H1 (cell line): Measurements from ENCODE around the gene RGS7BP. TPM values are rescaled to one million over a fixed set of nuclear protein-coding genes. Genes with fewer than 3 reads are reported as not detected.

Experiments used
- CBX5 ChIP-seq: fragments of 300-800, 300-1000 bp; sonication (generic); IDR thresholded peaks from 2 replicates; pipeline ENCODE4 v1.7.1; 2016; ENCODE audit warnings: antibody characterized with exemption, low read length, low read depth
- CREB1 ChIP-seq: IDR thresholded peaks from 2 replicates; pipeline ENCODE4 v1.6.1; 2012; ENCODE audit warnings: inconsistent platforms
- CTBP2 ChIP-seq: IDR thresholded peaks from 2 replicates; pipeline ENCODE4 v1.7.0; 2011; ENCODE audit warnings: borderline replicate concordance, mild to moderate bottlenecking, moderate library complexity, mixed read lengths, low read length; ENCODE audit not compliant: insufficient read depth, insufficient read length
- HDAC6 ChIP-seq: IDR thresholded peaks from one replicate; pipeline ENCODE4 v1.7.1; 2012; ENCODE audit warnings: low read depth, mild to moderate bottlenecking, inconsistent platforms, low read length, moderate library complexity
- MAFK ChIP-seq: IDR thresholded peaks from 2 replicates; pipeline ENCODE4 v1.6.1; 2012; ENCODE audit warnings: low read depth, mild to moderate bottlenecking, improper control_type of control experiment, low read length
- SIRT6 ChIP-seq: IDR thresholded peaks from one replicate; pipeline ENCODE4 v1.7.1; 2012; ENCODE audit warnings: low read length, inconsistent platforms
- SUZ12 ChIP-seq: fragments of 200-600 bp; sonication (generic); IDR thresholded peaks from 2 replicates; pipeline ENCODE4 v1.6.1; 2012; ENCODE audit warnings: mild to moderate bottlenecking, inconsistent platforms, low read length, moderate library complexity, mixed read lengths
- TAF1 ChIP-seq: IDR thresholded peaks from 2 replicates; pipeline ENCODE4 v1.6.1; 2011; ENCODE audit warnings: mild to moderate bottlenecking, low read depth, low read length
- TBP ChIP-seq: IDR thresholded peaks from 2 replicates; pipeline ENCODE4 v1.6.1; 2011; ENCODE audit warnings: low read depth, low read length, improper control_type of control experiment
- polyA plus RNA-seq, 7 experiments: library from polyadenylated mRNA; depleted of rRNA in 3 of 7; stranded (reverse) in 5 of 7; unstranded in 2 of 7; fragments of >200 nt in 5 of 7; fragments of 200-250 nt in 2 of 7; gene quantifications; 1 replicate in 5 of 7; 2 replicates in 1 of 7; 4 replicates in 1 of 7; pipeline versions ENCODE4 v1.2.1 to v1.2.3, GENCODE V29; 2011 to 2013; ENCODE audit warnings: missing spikeins in 2 of 7, mixed read lengths in 2 of 7
- total RNA-seq: library from RNA; stranded (reverse); fragmentation: NEBNext Ultra II Directional; extraction: Animal tissue kit (Norgen Biotek cat#: 25700); gene quantifications from 2 replicates; pipeline ENCODE4 v1.2.1, GENCODE V29; 2021
- TF ChIP-seq, protein P1 (sequence below): fragments of 300-600 bp; sonication (generic); IDR thresholded peaks from 2 replicates; pipeline ENCODE4 v1.7.1; 2012; ENCODE audit warnings: low read length, moderate library complexity, mild to moderate bottlenecking, inconsistent platforms; ENCODE audit not compliant: insufficient replicate concordance
- TF ChIP-seq, protein P2 (sequence below): IDR thresholded peaks from 2 replicates; pipeline ENCODE4 v1.6.1; 2012; ENCODE audit warnings: inconsistent platforms

The RGS7BP gene
- total and polyA plus RNA-seq, 2 of the 8 experiments (the other 6 are each of a cell fraction or from before 2014, with no cell fraction given), result 0.65 to 2.3 TPM

DNA sequence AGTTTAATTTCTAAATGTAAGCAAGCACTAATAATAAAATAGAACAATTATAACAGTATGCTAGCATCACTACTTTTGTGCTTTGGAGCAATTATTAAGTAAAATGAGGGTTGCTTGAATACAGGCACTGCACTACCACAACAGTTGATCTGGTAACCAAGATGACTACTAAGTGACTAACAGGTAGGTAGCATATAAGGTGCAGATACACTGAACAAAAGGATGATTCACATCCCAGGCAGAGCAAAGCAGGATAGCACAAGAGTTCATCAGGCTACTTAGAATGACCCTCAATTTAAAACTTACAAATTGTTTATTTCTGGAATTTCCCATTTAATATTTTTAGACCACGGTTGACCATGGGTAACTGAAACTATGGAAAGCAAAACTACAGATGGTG, 48.0 kb upstream of the RGS7BP start (continued):
- TF ChIP-seq, protein P1, sequence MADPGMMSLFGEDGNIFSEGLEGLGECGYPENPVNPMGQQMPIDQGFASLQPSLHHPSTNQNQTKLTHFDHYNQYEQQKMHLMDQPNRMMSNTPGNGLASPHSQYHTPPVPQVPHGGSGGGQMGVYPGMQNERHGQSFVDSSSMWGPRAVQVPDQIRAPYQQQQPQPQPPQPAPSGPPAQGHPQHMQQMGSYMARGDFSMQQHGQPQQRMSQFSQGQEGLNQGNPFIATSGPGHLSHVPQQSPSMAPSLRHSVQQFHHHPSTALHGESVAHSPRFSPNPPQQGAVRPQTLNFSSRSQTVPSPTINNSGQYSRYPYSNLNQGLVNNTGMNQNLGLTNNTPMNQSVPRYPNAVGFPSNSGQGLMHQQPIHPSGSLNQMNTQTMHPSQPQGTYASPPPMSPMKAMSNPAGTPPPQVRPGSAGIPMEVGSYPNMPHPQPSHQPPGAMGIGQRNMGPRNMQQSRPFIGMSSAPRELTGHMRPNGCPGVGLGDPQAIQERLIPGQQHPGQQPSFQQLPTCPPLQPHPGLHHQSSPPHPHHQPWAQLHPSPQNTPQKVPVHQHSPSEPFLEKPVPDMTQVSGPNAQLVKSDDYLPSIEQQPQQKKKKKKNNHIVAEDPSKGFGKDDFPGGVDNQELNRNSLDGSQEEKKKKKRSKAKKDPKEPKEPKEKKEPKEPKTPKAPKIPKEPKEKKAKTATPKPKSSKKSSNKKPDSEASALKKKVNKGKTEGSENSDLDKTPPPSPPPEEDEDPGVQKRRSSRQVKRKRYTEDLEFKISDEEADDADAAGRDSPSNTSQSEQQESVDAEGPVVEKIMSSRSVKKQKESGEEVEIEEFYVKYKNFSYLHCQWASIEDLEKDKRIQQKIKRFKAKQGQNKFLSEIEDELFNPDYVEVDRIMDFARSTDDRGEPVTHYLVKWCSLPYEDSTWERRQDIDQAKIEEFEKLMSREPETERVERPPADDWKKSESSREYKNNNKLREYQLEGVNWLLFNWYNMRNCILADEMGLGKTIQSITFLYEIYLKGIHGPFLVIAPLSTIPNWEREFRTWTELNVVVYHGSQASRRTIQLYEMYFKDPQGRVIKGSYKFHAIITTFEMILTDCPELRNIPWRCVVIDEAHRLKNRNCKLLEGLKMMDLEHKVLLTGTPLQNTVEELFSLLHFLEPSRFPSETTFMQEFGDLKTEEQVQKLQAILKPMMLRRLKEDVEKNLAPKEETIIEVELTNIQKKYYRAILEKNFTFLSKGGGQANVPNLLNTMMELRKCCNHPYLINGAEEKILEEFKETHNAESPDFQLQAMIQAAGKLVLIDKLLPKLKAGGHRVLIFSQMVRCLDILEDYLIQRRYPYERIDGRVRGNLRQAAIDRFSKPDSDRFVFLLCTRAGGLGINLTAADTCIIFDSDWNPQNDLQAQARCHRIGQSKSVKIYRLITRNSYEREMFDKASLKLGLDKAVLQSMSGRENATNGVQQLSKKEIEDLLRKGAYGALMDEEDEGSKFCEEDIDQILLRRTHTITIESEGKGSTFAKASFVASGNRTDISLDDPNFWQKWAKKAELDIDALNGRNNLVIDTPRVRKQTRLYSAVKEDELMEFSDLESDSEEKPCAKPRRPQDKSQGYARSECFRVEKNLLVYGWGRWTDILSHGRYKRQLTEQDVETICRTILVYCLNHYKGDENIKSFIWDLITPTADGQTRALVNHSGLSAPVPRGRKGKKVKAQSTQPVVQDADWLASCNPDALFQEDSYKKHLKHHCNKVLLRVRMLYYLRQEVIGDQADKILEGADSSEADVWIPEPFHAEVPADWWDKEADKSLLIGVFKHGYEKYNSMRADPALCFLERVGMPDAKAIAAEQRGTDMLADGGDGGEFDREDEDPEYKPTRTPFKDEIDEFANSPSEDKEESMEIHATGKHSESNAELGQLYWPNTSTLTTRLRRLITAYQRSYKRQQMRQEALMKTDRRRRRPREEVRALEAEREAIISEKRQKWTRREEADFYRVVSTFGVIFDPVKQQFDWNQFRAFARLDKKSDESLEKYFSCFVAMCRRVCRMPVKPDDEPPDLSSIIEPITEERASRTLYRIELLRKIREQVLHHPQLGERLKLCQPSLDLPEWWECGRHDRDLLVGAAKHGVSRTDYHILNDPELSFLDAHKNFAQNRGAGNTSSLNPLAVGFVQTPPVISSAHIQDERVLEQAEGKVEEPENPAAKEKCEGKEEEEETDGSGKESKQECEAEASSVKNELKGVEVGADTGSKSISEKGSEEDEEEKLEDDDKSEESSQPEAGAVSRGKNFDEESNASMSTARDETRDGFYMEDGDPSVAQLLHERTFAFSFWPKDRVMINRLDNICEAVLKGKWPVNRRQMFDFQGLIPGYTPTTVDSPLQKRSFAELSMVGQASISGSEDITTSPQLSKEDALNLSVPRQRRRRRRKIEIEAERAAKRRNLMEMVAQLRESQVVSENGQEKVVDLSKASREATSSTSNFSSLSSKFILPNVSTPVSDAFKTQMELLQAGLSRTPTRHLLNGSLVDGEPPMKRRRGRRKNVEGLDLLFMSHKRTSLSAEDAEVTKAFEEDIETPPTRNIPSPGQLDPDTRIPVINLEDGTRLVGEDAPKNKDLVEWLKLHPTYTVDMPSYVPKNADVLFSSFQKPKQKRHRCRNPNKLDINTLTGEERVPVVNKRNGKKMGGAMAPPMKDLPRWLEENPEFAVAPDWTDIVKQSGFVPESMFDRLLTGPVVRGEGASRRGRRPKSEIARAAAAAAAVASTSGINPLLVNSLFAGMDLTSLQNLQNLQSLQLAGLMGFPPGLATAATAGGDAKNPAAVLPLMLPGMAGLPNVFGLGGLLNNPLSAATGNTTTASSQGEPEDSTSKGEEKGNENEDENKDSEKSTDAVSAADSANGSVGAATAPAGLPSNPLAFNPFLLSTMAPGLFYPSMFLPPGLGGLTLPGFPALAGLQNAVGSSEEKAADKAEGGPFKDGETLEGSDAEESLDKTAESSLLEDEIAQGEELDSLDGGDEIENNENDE, result no peak
- TF ChIP-seq HDAC6, result no peak
- no peak for TF ChIP-seq SUZ12
- TF ChIP-seq MAFK, result no peak
- no peak for TF ChIP-seq TAF1
- TF ChIP-seq, protein P2, sequence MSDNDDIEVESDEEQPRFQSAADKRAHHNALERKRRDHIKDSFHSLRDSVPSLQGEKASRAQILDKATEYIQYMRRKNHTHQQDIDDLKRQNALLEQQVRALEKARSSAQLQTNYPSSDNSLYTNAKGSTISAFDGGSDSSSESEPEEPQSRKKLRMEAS, result no peak
- no peak for TF ChIP-seq SIRT6
- TF ChIP-seq CTBP2, result no peak
- TF ChIP-seq CREB1, result no peak
- no peak for TF ChIP-seq TBP
- TF ChIP-seq CBX5, result no peak
